ENCODE measurements around the gene HELZ.
"Not testable (repeated sequence)": the region's sequence is repeated elsewhere in the genome, so short reads cannot be mapped to it uniquely, and the experiment has no call there.

The HELZ gene

DNA sequence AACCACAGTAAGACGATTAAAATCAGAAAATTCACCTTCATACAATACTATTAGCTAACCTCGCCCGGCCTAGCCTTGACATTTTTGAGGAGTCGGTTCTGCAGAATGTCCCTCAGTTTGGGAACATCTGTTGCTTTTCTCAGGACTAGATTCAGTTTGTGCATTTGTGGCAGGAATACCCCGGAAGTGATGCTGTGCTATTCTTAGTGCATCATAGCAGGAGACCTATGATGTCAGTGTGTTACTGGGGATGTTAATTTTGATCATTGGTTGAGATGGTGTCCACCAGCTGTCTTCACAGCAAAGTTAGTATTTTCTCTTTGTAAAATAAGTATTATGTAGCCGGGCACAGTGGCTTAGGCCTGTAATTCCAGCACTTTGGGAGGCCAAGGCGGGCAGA, 21.5 kb upstream of the HELZ start:
- no peak for ATAC-seq

DNA sequence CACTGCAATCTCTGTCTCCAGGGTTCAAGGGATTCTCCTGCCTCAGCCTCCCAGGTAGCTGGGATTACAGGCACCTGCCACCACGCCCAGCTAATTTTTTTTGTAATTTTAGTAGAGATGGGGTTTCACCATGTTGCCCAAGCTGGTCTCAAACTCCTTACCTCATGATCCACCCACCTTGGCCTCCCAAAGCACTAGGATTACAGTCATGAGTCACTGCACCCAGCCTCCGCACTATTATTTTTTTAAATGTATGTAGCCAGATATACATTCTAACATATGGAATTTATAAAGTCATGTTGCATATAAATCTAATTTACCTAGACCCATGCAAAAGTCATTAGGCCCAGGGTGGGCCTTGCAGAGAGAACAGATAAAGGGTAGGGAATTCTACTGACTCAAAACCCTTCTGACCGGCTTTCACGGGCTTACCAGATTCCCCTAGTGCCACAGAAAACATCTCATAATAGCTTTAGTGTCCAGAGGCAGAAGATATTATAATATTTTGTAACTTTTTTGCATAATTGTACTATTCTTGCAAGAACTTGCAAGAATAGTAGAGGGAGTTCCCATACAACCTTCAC, 20.5 kb upstream of the HELZ start:
- no peak for ATAC-seq

DNA sequence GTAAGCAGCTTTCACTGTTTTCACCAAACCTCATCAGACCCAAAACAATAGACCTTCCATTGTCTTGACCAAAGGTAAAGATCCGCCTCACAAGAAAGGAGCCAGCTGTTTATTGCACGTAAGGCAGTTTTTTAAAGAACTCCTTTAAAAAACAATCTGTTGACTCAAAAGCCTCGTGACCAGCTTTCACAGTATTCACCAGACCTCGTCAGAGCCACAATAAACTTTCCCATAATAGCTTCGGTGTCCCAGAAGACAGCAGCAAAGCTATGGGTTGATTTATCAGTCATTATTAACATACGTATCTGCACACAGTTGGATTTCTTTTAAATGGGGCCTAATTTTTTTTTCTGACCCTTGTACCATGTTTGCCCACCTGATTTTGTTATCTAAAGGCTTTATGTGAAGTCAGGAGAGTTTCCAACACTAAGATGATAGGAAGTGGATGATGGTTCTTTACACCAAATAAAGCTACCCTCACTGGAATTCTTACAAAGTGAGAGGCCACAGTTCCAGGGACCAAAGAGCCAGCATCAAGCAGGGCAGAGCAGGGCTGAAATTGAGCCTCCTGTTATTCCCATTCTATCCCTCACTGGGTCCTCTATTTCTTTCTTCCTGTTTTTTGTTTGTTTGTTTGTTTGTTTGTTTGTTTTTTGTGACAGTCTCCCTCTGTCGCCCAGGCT, 17.6 kb upstream of the HELZ start:
- no peak for ATAC-seq

DNA sequence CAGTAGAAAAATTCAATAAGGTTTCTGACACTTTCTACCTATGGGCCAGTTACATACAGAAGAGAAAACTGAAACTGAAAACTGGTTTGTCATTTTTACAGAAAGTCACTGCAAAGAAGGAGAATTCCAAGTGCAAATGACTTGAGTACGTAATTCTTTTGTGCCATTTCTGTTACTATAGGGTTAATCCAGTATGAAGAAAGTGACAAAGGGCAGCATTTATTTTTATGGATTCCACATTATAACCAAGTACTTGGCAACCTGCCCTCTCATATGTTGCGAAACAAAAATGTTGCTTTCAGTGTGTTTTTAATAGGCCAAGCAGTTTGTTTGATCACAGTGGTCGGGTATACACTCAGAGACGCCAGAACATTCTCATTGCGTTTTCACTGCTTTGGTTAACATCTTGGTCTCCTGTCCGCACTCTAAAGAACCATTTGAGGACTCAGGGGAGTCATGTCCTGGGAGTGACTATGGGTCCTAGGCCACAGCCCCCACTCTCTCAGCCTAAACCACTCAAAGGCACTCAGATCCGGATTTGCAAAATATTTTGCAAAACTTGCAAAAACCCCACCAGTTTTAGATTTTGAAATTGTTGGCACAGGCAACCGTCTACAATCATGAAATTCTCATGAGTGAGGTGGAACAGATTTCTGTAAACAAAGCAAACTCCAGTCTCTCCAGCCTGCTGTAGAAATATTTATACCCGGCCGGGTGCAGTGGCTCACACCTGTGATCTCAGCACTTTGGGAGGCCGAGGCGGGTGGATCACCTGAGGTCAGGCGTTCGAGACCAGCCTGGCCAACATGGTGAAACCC, 15.4 kb upstream of the HELZ start:
- ATAC-seq = no peak

DNA sequence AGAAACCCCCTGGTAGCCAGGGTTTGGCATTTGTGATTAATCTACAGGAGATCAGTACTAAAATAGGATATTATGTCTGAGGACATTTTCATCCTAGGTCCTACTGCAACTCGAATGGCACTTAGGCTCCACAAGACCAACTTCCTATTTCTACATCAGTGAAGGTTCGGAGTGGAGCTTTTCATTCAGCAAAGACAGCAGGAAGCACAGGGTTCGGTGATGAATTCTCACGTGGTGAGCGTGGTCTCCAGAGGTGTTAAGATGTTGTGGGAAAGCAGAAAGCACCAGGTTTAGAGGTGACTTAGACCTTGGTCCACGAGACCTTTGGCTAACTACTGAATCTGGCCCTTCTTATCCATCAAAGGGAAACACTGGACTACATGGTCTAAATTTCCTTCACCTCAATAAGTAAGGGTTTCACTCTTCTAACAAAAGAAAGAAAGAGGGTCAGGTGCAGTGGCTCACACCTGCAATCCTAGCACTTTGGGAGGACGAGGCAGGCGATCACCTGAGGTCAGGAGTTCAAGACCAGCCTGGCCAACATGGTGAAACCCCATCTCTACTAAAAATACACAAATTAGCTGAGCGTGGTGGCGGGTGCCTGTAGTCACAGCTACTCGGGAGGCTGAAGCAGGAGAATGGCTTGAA, 13.9 kb upstream of the HELZ start:
- ATAC-seq = peak in 1 of 2 donors; percentile 39

DNA sequence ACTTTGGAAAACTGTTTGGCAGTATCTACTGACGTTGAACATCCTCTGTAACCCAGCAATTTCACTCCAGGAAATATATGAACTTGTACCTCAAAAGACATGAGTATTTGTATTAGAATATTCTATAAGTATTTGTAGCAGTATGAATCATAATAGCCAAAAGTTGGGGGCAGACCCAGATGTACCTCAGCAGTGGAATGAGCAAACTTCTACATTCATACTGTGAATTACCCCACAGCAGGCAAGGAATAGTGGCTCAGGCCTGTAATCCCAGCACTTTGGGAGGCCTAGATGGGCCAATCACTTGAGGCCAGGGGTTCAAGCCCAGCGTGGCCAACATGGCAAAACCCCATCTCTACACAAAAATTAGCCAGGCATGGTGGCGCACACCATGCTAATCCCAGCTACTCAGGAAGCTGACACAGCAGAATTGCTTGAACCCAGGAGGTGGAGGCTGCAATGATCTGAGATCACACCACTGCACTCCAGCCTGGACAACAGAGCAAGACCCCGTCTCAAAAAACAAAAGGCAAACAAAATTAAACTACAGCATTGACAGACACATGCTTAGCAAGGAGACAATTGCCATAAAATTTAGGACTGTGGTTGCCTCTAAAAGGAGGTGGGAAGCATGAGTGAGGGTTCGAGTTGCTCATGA, 11.2 kb upstream of the HELZ start:
- no peak for ATAC-seq

DNA sequence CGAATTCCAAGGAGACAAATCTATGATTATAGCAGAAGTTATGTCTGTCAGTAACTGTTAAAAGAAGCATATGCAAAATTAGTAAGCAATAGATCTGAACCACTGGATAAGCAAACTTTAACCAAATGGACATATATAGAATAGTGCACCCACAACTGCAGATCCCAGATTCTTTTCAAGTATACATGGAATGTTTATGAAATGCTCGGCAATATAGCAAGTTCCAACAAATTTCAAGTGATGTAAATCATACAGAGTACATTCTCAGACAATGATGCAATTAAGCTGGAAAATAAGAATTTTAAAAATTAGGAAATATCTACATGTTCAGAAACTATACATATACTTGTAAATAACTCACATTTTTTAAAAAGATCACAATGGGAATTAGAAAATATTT, 8.4 kb upstream of the HELZ start:
- ATAC-seq = no peak

DNA sequence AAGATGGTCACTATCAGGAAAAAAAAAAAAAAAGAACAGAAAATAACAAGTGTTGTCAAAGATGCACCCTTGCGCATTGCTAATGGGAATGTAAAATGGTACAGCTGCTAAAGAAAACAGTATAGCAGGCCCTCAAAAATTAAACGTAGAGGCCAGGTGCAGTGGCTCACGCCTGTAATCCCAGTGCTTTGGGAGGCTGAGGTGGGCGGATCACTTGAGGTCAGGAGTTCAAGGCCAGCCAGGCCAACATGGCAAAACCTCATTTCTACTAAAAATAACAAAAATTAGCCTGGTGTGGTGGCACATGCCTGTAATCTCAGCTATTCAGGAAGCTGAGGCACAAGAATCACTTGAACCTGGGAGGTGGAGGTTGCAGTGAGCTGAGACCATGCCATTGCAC, 6.6 kb upstream of the HELZ start:
- ATAC-seq = not testable (repeated sequence)

DNA sequence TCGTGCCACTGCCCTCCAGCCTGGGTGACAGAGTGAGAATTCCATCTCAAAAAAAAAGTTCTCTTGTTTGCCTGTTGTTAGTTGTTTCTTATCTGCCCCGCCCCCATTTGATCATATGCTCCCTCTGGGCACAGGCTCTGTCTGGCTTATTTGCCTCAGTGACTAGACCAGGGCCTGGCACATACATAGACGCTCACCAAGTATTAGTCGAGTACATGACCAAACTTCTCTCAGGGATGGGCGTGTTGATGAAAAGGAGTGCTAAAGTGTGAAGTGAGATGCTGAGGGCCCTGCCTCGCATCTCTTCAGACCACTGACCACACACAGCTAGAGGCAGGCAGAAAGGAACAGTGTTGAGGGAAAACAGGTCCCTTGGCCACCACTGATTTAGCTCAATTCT, 3.3 kb upstream of the HELZ start:
- no peak for ATAC-seq

DNA sequence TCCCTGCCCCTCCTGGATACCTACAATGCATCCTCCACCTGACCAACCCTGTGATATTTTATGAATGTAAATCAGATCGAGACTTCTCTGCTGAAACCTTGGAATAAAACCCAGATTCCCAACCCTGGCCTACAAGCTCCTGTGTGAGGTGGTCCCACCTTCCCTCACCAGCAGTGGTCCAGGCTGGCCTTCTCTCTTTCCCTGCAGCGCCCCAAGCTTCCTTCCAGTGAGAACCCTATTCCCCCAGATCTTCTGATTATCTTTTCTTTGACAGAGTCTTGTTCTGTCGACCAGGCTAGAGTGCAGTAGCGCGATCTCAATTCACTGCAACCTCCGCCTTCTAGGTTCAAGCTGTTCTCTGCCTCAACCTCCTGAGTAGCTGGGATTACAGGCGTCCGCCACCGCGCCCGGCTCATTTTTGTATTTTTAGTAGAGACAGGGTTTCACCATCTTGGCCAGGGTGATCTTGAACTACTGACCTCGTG, 2.5 kb upstream of the HELZ start:
- ATAC-seq = no peak

DNA sequence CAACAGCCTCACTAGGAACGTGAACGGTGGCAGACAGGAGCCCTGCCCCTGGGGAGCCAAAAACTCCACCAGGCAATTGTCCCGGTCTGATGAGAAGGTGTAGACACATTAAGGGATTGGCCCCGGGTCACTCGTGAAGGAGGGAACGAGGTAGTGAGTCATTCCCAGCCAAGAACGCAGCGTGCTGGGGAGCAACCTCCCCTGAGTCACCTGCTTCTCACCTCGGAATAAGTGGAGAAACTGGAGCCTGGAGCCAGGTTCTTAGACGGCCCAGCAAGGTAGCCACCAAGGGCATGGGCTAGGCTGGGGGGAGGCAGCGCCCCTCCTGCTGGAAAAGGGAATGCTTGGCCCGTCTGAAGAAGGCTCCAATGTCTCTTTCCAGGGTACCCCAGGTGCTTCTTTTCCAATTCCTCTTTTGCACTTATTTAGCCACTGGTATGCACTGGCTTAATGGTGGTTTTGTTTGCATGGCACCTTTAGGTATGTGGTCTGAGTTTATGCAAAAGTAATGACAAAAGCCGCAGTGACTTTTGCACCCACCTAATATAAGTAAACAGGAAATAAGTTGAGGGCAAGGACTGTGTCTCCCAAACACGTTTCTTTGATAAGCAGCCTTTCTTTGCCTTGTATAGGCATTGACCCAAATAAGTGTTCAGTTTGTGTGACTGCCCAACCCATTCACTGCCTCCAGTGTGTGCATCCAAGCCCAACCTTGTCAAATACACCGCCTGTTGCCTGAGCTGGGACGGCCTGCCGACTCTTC, 1.8 kb upstream of the HELZ start:
- ATAC-seq = no peak

DNA sequence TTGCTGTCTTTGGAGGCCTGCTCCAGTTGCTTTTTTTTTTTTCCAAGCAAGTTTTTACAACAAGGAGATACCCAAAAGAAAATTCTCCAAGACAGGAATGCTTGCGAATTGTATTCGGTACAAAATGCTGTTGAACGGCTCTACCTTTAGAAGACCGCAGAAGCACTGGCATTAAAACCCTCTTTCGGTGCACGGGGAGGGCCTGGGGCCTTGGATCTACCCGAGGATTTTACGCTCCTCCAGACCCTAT, 1.3 kb upstream of the HELZ start:
- no peak for ATAC-seq

DNA sequence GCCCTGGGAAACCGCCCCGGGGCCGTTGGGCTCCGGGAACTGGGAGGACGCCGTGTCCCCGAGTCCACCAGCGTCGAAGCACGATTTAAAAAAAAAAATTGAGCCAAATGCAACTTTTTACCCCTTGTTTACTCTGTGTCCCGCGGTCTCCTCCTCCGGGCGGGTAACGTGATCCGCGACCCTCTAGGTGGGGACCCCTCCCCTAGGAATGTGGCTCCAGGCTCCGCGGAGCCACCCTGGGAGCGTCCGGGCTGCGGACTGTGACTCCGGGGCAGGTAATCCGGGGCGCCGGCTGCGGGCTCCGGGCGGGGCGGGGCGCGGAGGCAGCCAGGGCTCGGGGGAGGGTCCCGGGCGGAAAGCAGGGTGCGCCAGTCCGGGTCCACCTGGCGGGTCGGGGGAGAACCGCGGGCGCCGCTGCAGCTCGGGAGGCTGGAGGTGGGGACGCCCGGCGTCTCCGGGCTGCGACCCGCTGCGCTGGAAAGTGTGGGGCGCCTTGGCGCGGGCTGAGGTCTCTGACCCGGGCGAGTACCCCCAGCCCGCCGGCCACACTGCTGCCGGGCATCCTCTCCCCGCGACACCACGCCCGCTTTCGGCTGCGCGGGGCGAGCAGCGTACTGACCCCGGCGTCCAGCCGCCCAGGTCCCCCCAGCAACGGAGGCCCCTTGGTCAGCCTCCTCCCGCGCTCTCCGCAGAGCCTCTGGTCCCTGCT, 852 bp upstream of the HELZ start:
- ATAC-seq = peak; percentile 28 to 52

DNA sequence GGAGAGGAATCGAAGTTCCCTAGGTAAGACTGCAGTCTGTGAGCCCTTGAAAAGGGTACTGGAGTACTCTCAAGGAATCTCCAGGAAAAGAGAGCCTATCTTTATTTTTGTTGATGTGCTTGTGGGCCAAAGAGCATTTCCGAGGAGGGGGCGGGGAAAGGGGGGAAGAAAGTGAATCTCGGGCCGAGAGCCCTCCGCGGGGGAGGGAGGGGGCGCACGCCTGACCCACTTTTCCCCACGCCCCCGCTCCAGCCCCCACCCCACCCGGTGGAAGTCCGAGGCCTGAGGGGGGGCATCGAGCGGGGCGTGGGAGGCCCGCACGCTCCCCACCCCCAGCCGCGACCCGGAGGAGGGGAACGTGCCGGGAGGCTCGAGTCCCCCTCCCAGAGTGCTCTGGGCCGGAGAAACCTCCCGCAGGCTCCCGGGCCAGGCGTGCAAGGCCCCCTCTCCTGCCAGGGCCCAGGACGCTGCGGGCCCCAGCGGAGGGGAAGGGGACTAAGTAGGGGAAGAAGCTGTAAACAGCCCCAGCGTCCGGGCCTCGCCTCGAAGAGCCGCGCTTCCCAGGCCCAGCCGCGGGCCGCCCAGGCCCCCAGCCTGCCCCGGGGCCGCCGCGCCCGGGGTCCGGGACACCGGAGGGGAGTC, 444 bp downstream of the HELZ start:
- ATAC-seq = peak; percentile 36 to 40

DNA sequence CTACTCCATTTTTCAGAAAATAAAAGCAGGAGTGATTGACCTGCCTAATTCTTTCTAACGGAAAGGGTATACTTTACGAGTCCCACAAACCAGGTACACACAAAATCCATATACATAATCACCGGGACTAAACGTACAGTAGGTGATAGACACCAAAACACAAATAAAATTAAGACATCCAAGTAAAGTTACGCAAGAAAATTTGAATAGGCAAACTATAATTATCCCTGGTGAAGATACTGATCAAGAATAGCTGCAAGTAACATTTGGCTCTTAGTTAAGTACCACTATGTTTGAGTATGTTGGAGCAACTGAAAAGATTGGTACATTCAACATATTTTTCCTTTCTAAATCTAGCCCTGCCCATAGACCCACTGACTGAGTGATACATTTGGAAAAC, 1.7 kb downstream of the HELZ start:
- ATAC-seq = no peak

DNA sequence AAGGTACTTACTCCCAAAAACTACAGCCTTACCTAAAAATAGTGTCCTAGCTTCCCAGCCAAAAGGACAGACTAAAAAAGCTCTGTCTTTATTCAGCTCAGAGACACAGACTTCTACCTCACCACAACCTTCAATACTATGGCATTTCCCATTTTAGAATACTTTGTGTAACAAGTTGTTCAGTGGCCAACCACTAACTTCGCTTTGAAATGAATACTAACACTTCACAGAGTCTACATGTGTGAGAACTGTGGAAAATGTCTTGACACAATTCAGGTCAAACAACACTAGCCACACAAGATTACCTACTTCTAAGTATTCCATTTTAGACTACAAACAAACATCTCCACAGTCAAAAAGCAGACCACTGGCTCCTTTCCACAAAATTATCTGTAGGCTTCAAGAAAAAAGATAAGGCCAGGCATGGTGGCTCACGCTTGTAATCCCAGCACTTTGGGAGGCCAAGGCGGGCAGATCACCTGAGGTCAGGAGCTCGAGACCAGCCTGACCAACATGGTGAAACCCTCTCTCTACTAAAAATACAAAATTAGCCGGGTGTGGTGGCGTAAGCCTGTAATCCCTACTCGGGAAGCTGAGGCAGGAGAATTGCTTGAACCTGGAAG, 3.2 kb downstream of the HELZ start:
- ATAC-seq = no peak

DNA sequence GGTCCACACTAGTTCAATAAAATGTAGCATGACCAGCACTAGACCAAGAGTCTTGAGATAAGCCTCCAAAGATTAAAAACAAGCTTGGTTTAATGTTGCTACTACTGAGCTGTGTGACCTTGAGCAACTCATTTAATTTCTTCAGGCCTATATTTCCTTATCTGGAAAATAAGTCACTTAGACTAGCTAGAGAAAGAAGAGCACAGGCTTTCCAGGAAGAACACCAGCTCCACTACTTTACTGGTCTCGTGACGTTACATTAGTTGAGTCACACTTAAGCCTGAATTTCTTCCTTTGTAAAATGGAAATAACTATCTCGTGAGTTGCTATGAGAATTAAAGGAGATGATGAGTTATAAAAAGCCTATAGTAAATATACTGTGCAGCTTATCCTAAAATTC, 5.4 kb downstream of the HELZ start:
- no peak for ATAC-seq

DNA sequence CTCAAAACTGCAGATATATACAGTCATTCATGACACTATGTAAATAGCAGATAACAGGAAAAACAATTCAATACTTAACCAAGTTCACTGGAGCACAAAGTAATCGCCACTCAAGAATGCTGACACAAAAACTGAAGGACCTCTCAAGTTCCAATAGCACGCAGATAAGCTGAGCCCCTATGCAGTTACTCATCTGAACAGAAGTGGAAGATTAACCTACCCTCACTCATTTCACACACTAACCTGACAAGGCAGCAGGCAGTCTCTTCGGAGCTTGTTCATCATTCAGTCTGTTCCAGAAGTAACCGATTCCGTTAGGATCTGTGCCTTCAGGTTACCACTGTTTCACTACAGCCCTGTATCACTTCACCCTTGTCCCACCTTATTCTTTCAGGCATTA, 6.0 kb downstream of the HELZ start:
- no peak for ATAC-seq

DNA sequence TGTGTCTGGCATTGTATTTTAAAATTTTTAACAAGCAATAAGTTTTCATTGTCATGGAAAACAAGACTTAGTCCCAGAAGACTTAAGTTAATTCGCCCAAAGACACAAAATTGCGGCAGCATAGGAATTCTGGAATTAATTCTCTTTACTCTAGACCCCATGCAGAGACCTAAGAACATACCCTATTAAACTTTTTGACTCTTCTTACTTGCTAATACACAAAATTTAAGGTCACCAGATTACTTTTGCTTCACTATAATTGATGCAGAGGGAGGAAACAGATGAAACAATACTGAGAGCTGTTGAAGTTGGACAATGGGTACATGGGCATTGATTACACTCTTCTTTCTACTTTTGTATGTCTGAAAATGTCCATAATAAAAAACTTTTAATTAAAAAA, 12.6 kb downstream of the HELZ start:
- ATAC-seq = no peak

DNA sequence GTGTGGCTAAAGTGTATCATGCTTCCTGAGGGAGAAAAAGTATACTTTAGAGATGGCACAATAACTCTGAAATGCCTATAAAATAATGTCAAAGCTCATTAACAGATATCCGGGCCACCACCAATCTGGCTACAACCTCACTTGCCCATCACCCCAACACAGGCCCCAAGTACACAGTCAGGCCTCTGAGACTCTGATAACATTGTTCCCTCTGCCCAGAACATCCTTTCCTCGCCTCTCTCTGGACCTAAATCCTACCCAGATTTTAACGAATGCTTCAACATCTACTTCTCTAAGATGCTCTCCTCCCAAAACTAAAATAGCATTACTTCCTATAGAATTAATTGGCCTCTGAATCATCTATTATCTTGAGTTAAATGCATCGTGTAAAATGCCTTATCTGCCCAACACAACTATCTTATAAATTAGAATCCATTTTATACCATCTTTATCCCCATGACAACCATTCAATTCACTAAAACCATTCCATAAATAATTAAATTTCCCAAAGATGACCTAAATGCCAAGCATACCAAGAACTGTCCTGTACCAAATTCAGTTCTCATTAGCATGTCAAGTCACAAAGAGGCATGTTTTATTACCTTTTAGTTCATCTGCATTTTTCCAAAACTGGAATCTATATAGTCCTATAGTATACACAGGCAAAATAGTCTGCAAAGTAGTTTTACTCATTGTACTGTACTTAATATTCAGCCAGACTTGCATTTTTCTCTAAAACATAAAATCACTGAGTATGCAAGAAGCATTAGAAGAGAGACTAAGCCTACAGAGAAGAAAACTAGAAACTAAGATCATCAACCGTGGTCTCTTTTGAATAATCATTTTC, 15.7 kb downstream of the HELZ start:
- no peak for ATAC-seq
